GM21619 (cell line): Measurements from ENCODE around the gene LRRC19.

Experiments used
- ATAC-seq: cut with Tn5 transposase; IDR thresholded peaks from one replicate; pipeline ENCODE4 v1.9.1; 2021; ENCODE audit not compliant: unreplicated experiment

Gene LRRC19

GRCh38 chr9:27005491-27005890, at the start of gene LRRC19:
Gene LRRC19 (minus strand): TSS chr9:27005672. CDS start chr9:26999694, 5,978 bp downstream.
- no peak for ATAC-seq

- ATAC-seq, result no peak
Measured at GRCh38 chr9:27054841-27055240, 49.4 kb upstream of the LRRC19 start.

DNA sequence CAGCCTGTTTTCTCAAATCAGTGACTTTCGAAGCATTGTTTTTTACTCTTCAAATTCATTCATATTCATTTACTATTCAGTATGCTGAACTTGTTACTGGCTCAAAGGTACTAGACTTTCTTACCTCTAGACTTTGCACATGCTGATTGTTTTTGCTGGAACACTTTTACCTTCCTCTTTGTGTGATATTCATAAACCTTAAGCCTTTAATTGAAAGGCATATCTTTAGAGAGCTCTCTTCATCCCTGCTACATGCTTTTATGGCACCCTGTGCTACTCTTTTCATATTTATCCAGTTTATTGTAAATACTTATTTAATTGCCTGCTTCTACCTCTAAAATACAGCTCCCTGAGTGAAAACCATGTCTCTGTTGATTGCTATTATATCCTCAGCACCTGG, 48.7 kb upstream of the LRRC19 start:
- no peak for ATAC-seq

DNA sequence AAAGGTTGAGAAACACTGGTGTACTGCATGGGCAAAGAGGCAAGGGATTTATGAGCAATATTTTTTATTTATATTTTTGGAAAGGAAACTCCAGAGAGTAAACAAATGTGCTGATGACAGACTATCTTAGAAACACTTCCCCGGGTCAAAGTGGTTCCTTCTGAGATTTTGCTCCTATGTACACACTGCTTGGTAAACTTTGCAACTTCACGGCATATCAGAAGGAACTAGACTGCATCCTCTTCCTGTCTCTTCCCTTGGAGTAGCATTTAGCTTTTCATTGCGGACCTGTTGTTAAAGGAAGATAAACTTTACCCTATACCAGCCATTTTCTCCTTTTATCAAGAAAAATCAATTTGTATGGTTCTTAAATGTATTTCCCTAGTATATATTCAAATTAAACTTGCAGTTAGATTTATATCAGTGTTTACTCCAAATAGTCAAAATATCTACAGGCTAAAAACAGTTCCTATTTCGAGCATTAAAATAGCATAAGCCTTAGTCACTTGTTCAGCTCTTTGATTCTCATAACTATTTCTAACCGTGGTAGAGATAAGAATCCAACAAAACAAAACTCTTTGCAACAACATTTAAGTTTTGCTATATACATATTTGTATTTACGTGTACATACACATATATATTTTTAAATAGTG, 48.0 kb upstream of the LRRC19 start:
- ATAC-seq, result no peak

GRCh38 chr9:27047136-27047535, 41.7 kb upstream of the LRRC19 start:
- ATAC-seq, result no peak

DNA sequence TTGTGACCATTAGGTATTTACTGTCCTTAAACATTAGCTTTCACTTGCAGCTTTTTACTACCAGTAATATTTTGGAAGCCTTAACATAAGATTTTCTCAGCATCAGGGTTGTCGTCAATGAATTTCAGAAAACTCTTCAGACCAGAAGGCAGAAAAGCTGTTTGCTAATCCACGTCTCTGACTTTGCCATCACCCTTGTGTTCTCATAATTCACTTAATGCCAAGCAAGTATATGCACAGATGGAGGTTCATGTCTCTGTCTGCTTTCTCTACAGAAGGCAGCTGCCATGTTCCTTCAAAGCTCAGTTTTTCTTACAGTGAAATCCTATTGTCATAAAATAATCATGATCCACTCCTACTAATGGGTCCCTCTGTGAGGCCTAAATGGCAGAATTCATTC, 37.7 kb upstream of the LRRC19 start:
- ATAC-seq, result no peak

GRCh38 chr9:27042476-27042875, 37.0 kb upstream of the LRRC19 start:
- ATAC-seq, result no peak

DNA sequence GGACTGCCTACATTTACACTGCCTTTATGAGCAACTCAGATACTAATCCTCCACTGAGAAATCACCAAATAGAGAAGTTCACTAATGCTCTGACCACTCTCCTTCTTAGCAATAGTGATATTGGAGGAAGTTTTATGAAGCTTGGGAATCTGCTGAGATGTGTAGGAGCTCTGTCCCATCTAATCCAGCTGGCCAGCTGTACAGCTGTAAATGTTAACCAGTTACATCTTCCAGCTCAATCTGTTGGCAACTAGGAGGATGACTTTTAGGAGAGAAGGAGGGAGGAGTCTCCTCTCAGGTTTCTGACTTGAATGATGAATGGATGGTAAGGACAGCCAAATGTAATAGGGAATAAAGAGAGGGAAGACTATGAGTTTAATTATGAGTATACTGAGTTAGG, 36.3 kb upstream of the LRRC19 start:
- no peak for ATAC-seq

DNA sequence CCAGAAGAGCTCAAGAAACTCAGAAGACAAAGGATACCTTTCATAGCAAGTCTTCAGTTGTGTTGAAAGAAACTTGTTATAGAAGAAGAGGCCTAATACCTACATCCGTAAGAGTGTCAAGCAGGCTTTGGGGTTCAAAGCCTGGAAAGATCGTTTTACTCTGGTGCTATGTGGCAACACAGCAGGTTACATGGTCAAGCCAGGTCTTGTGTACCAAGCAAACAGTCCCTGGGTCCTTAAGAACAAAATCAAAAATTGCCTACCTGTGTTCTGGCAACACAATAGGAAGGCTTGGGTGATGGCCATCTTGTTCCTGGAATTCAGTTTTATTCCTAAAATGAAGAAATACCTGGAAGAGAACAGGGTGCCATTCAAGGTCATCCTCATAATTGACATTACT, 32.0 kb upstream of the LRRC19 start:
- no peak for ATAC-seq

DNA sequence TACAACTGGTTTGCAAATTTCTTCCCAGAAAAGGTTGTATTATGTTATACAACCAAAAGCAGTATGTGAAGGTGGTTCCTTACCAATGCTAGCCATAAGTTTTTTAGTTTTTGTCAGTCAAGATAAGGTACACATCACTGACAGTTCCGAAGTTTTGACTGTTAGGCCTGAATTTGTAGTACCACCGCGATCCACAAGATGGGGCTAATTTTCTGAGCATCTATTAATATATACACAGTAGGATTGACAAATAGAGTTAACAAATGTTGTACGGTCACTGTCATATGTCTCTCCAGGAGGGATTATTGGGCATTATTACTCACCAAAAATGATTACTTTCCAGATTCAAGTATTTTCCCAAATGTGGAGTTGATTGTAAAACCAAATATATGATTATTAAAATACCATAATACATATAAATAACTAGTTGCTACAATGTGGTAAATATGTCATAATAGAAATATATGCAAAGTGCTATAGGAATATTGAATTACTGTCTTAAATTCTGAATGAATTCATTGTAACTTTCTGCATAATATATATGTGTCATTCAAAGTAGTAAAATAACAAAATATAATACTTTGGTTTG, 28.4 kb upstream of the LRRC19 start:
- peak; percentile 88 for ATAC-seq

DNA sequence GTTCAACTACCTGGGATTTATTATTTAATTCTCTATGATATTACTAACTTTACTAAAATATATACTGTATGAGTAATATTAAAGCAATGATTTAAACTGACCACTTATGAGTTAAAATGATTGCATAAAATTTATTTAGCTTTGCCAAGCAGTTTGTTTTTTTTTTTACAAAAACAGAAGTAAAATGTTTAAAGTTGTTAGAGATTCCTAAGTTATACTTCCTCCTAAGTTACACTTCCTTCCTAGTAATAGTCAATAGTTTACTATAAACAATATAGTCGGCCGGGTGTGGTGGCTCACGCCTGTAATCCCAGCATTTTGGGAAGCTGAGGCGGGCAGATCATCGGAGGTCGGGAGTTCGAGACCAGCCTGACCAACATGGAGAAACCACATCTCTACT, 23.7 kb upstream of the LRRC19 start:
- no peak for ATAC-seq

- ATAC-seq, result no peak
Measured at GRCh38 chr9:27022920-27023319, 17.4 kb upstream of the LRRC19 start.

DNA sequence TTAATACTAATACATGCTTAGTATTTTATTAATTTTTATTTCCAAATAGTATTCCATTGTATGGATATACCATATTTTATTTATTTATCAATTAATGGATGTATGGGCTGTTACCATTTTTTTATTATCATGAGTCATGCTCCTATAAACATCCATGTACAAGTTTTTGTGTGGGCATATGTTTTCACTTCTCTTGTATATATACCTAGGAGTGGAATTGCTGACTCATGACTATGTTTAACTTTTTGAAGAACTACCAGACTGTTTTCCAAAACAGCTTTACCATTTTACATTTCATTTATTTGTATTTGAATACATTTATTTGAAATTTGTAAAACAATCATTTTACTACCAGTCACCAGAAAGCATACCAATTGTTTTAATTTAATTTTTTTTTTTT, 14.1 kb upstream of the LRRC19 start:
- ATAC-seq, result no peak

DNA sequence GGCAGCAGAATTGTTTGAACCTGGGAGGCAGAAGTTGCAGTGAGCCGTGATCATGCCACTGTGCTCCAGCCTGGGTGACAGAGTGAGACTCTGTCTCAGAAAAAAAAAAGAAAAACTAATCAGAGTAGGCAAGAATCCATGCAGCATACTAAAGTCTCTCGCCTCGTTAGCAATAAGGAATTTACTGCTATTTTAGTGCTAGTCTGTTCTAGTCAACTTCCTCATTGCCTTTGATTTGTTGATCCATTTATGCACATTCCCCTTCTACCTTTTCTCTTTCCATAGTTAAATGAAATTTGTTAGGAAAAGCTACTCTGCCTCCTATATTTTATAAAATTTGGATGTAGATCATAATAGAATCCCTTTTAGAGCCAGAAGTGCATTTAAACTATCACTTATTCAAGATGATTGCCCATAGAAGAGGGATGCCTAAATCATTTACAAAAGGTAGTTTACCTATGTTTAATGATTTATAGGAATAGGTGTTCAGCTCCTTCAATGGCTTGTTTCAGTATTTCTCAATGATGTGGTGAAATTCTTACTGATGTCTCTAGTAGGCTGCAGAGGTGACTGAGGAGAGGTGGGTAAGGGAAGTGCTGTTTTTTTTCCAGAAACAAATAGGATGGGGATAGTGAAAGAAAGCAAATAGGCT, 1.9 kb downstream of the LRRC19 start:
- peak; percentile 53 for ATAC-seq

GRCh38 chr9:26995810-26996209, 9.7 kb downstream of the LRRC19 start:
- ATAC-seq, result no peak

GRCh38 chr9:26983340-26983739, 22.1 kb downstream of the LRRC19 start:
- peak; percentile 82 for ATAC-seq

DNA sequence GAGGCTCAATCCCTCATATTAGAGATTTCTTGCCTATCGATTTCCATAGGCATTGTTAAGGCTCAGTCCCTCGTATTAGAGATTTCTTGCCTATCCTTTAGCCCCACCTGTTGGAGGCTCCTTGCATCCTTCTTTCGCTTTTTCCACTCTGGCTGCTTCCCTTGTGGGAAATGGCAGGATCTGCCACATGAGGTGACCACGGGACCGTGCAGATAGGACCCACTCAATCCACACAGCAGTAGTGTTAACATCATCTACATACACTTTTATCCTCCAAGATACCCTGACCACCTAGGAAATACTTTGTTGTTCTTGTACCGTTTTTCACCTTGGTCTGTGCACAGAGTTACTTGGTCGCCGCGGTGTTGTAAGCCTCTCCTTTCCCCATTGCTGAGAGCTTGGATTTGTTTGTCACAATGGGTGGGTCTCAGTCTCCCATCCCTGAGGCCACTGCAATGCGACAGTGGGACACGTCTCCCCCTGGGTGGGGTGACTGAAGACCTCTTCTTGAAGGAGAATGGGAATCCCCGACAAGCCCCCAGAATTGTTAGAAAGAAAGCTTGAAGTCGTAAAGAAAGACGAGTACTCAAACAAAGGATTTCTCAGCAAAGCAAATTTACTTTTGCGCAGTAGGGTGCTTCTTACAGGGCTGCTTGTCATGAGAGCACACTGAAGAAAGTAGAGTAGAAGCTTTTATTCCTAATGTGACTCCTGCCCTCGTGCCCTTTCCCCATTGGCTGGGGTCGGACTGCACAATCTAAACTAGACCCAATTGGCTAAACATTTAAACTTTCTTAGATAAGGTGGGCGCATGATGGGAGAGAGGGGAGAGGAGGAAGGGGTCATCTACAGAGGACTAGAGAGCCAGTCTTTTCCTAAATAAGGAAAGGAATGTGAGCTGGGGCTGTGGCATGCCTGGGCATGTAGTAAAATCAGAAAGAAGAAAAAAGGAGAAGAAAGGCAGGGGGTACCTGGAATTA, 29.5 kb downstream of the LRRC19 start:
- no peak for ATAC-seq

- no peak for ATAC-seq
Measured at GRCh38 chr9:26974927-26975326, 30.5 kb downstream of the LRRC19 start.

DNA sequence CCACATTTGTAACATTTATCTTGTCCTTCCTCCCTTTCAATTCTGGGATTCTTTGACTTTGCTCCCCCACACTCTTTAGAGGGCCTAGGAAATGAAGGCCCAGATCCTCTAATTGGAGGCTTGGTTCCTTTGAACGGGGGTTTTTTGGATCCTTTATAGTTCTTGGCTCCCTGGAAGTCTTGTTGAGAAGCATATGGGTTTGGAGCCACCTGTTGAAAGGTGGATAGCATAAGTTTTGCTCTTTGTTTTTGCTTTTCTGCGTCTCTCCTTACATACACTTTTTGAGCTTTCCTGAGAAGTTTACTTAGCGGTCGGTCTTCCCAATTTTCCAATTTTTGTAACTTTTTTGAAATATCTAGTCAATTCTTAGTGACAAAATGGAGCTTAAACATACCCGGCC, 31.5 kb downstream of the LRRC19 start:
- no peak for ATAC-seq

DNA sequence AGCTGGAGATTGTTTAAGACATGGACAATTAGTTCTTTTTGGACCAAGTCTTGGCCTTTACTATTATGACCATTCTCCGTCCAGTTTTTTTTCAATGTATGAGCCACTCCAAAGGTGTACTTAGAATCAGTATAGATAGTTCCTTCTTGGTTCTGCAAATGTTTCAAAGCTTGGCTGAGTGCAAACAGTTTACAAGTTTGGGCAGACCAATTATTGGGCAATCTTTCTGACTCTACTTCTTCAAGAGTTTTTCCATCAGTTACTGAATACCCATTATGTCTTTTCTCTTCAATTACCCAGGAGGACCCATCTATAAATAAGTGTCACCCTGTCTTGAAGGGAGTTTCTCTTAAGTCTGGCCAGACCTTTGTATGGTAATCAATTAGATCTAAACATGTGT, 33.8 kb downstream of the LRRC19 start:
- ATAC-seq, result no peak

DNA sequence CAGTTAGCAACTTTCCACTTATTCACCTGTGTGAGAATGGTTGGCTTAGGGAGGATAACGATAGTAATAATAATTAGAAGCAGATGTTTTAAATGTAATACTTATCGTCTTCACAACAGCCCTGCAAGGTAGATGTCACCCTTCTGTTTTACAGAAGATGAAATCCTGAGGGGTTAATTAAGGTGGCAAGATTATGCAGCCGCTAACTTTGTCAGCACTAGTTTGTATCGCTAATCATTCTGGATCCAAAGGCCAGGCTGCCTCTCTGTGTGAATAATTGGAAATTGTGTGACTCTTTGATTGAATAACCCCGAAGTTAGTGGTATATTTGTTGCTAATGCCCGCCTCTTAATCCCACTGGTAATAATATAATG, 48.6 kb downstream of the LRRC19 start:
- no peak for ATAC-seq
